Posterior cingulate gyrus (tissue), 11 donors: ENCODE measurements around the gene ZNF580.

Experiments
- DNase-seq, 10 donors: peaks; one replicate each; pipeline versions ENCODE4 v3.0.0 to v3.0.0-alpha.2; 2020 to 2021; ENCODE audit warnings: mixed read lengths in 3 of 10
- intact Hi-C: fragments of 100-400 bp; cut with DNase I; formaldehyde crosslinking; loops from one replicate; pipeline ENCODE4 v1.15.1; 2023

Gene ZNF580

GRCh38 chr19:55622242-55622969 lies 18.4 kb upstream of the ZNF580 start:
- DNase-seq: peak in 1 of 10 donors; percentile 64
- intact Hi-C loops: no loop called here

GRCh38 chr19:55623130-55623529 lies 17.7 kb upstream of the ZNF580 start:
- intact Hi-C loops: no loop called here
- DNase-seq: peak in 2 of 10 donors; percentile 58 to 62

GRCh38 chr19:55623561-55623960 lies 17.2 kb upstream of the ZNF580 start:
- intact Hi-C loops: no loop called here
- no peak for DNase-seq

- intact Hi-C loops: no loop called here
- peak; percentile 84 to 99 (median 91) for DNase-seq
Measured at GRCh38 chr19:55624109-55625003, 16.4 kb upstream of the ZNF580 start, which contains the start of gene ZNF784. TSS of gene ZNF784 (minus strand) at chr19:55624566. CDS start at chr19:55624561, 5 bp downstream.

- intact Hi-C loops: no loop called here
- no peak for DNase-seq
Measured at GRCh38 chr19:55625004-55625326, 15.8 kb upstream of the ZNF580 start.

GRCh38 chr19:55626350-55626749 lies 14.5 kb upstream of the ZNF580 start:
- no peak for DNase-seq
- intact Hi-C loops: no loop called here

- peak in 7 of 10 donors; percentile 74 to 91 (median 81) for DNase-seq
- intact Hi-C loops: loop anchor here (5.0 kb wide), 1 partner anchor 115 kb away; no protein-coding TSS in a partner anchor
Measured at GRCh38 chr19:55632463-55632834, 8.4 kb upstream of the ZNF580 start.

- DNase-seq: peak in 1 of 10 donors; percentile 18
- intact Hi-C loops: loop anchor here (5.0 kb wide), 1 partner anchor 117 kb away; no protein-coding TSS in a partner anchor
Measured at GRCh38 chr19:55633861-55634260, 6.9 kb upstream of the ZNF580 start.

- intact Hi-C loops: no loop called here
- peak in 2 of 10 donors; percentile 48 to 71 for DNase-seq
Measured at GRCh38 chr19:55635334-55635717, 5.5 kb upstream of the ZNF580 start.

GRCh38 chr19:55635856-55636440 lies 4.9 kb upstream of the ZNF580 start:
- peak in 1 of 10 donors; percentile 63 for DNase-seq
- intact Hi-C loops: no loop called here

- intact Hi-C loops: no loop called here
- peak in 2 of 10 donors; percentile 26 to 60 for DNase-seq
Measured at GRCh38 chr19:55636723-55637122, 4.1 kb upstream of the ZNF580 start.

GRCh38 chr19:55637534-55637933 lies 3.3 kb upstream of the ZNF580 start:
- DNase-seq: peak in 2 of 10 donors; percentile 27 to 72
- intact Hi-C loops: no loop called here

- peak in 2 of 10 donors; percentile 70 to 83 for DNase-seq
- intact Hi-C loops: no loop called here
Measured at GRCh38 chr19:55638864-55639359, 1.9 kb upstream of the ZNF580 start.

- intact Hi-C loops: no loop called here
- peak in 8 of 10 donors; percentile 45 to 95 (median 68) for DNase-seq
Measured at GRCh38 chr19:55640043-55640576, 692 bp upstream of the ZNF580 start.

- intact Hi-C loops: no loop called here
- DNase-seq: peak in 1 of 10 donors; percentile 12
Measured at GRCh38 chr19:55641426-55642152, 787 bp downstream of the ZNF580 start.

GRCh38 chr19:55642153-55643002 lies 1.6 kb downstream of the ZNF580 start:
- DNase-seq: peak in 2 of 10 donors; percentile 76 to 85
- intact Hi-C loops: no loop called here

- intact Hi-C loops: no loop called here
- peak; percentile 55 to 96 (median 74) for DNase-seq
Measured at GRCh38 chr19:55643003-55643886, 2.4 kb downstream of the ZNF580 start, which contains the start of gene ZNF581. TSS of gene ZNF581 (plus strand) at chr19:55643649. CDS start at chr19:55644572, 923 bp downstream.

GRCh38 chr19:55643887-55644176 lies 3.0 kb downstream of the ZNF580 start:
- intact Hi-C loops: no loop called here
- no peak for DNase-seq
